ENCODE results near the gene RNF168. TPM values are rescaled to one million over a fixed set of nuclear protein-coding genes. Genes with fewer than 3 reads are reported as not detected.
"Not testable (repeated sequence)": the region's sequence is repeated elsewhere in the genome, so short reads cannot be mapped to it uniquely, and the experiment has no call there.

The RNF168 gene
- total and polyA plus RNA-seq, 2 experiments from 2014 or later = 12.3 to 14.2 TPM

DNA sequence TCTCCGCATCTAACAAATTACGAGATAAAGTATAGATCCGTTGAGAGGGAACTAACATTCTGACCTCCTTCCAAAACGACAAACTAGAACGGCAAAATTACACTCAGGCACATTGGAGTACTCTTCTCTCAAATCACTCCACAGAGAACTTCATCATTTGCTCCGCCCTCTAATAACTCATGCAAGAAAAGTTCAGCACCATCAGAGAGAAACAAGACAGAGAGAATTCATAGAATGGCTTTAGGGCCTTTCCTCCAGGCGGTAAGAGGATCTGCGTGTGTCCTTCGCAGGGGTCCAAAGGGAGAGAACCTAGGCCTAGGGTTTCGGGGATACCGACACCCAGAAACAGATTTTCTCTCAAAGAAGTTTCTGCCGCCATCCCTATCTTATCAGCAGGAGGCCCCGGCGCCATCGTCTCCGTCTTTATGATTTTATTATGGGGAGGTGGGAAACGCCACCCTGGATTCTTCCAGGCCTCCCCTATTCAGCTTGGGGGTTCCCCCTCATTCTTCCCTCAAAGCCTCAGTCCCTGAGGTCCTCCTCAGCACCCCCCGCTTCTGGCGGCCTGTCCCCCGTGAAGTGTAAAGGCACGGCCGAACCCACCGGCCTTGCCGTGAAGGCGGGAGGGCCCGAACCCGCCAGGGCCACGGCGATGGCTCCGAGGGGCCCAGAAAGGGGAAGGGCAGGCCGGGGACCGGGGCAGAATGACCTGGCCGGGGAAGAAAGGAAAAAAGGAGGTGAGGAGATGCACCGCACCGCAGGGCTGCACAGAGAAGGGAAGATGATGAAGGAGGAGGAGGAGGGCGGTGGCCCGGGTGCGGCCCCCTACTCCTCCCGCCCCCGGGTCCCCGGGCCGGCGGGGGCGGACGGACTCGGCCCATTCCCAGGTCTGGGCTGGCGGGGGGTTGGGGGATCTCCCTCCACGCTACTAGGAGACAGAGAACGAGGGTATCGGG is 72.1 kb downstream of the RNF168 start:
- in situ Hi-C loops (cut with MboI) = no loop called here
- peak overlapping the region; percentile 95 for H3K9ac ChIP-seq
- H3K79me2 ChIP-seq (ENCODE audit: insufficient read depth) = peaks cover 57% of the 10 kb centered on the region
- H4K20me1 ChIP-seq (ENCODE audit: insufficient read depth) = 0 out of 2 replicates have a peak, but pooled peaks cover 2% of the 10 kb centered on the region
- peaks cover 29% of the 10 kb centered on the region for H3F3A ChIP-seq (ENCODE audit: insufficient read depth)
- H3K9me3 ChIP-seq (ENCODE audit: low read depth) = no peaks in the 10 kb centered on the region
- TF ChIP-seq EZH2phosphoT487 (IDR thresholded peaks at IDR 0.05; ENCODE audit: insufficient read depth, low read depth) (no peak), EZH2 (IDR thresholded peaks at IDR 0.05; ENCODE audit: insufficient read depth, poor library complexity, severe bottlenecking) (no peak)
- peak overlapping the region; percentile 75 for H3K27ac ChIP-seq
- no peaks in the 10 kb centered on the region for H3K36me3 ChIP-seq (ENCODE audit: low read depth)
- H3K4me1 ChIP-seq (ENCODE audit: insufficient read depth) = peaks cover 12% of the 10 kb centered on the region
- peak; percentile 82 for DNase-seq
- H3K4me3 ChIP-seq = peak overlapping the region; percentile 95
- 1% methylated on average over 40 to 50 of the region's 50 CpGs for WGBS, 2 experiments (ENCODE audit: low coverage in 1 of 2, low lambda C conversion rate in 2 of 2, missing lambda C conversion rate in 2 of 2)
- peak overlapping the region; percentile 90 for H3K4me2 ChIP-seq (ENCODE audit: unreplicated experiment)
- H3K9me2 ChIP-seq (ENCODE audit: insufficient read depth) = no peaks in the 10 kb centered on the region
- H3K27me3 ChIP-seq (replicated peaks; ENCODE audit: insufficient read depth) = no peaks in the 10 kb centered on the region
- peak overlapping the region; percentile 83 for H2AFZ ChIP-seq

DNA sequence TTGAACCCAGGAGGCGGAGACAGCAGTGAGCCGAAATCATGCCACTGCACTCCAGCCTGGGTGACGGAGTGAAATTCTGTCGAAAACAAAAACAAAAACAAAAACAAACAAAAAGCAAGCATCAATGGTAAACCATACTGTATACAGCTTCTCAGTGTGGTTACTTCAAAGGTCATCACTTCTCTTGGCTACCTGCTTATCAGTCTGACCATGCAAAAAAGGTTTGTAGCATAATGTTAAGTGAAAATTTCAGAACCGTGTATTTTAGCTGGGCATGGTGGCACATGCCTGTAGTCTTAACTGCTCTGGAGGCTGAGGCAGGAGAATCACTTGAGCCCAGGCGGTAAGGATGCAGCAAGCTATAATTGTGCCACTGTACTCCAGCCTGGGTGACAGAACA is 75.5 kb downstream of the RNF168 start:
- Histone ChIP-seq H3K79me2 (ENCODE audit: insufficient read depth) (peaks cover 92% of the 10 kb centered on the region), H3F3A (ENCODE audit: insufficient read depth) (peaks cover 23% of the 10 kb centered on the region), H3K9me2 (ENCODE audit: insufficient read depth) (no peaks in the 10 kb centered on the region), H3K4me2 (ENCODE audit: unreplicated experiment) (no peak overlapping the region), H3K9me3 (ENCODE audit: low read depth) (no peaks in the 10 kb centered on the region), H3K4me3 (no peak overlapping the region), H3K27me3 (replicated peaks; ENCODE audit: insufficient read depth) (no peaks in the 10 kb centered on the region), H2AFZ (no peak overlapping the region), H4K20me1 (ENCODE audit: insufficient read depth) (0 out of 2 replicates have a peak, but pooled peaks cover 8% of the 10 kb centered on the region), H3K4me1 (ENCODE audit: insufficient read depth) (peaks cover 5% of the 10 kb centered on the region), H3K9ac (no peak overlapping the region), H3K36me3 (ENCODE audit: low read depth) (0 out of 2 replicates have a peak, but pooled peaks cover 3% of the 10 kb centered on the region), H3K27ac (no peak overlapping the region)
- TF ChIP-seq EZH2phosphoT487 (IDR thresholded peaks at IDR 0.05; ENCODE audit: insufficient read depth, low read depth) (no peak), EZH2 (IDR thresholded peaks at IDR 0.05; ENCODE audit: insufficient read depth, poor library complexity, severe bottlenecking) (no peak)
- 84 to 89% methylated on average over 6 of the region's 6 CpGs for WGBS, 2 experiments (ENCODE audit: low coverage in 1 of 2, low lambda C conversion rate in 2 of 2, missing lambda C conversion rate in 2 of 2)
- DNase-seq = no peak
- in situ Hi-C loops (cut with MboI) = no loop called here

DNA sequence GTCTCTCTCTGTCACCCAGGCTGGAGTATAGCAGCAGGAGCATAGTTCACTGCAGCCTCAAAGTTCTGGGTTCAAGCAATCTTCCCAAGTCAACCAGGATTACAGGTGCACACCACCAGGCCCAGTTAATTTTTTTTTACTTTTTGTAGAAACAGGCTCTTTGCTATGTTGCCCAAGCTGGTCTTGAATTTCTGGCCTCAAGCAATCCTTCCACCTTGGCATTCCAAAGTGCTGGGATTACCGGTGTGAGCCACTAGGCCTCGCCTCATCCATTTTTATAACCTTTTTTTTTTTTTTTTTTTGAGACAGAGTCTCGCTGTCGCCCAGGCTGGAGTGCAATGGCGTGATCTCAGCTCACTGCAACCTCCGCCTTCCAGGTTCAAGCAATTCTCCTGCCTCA is 79.1 kb downstream of the RNF168 start:
- H3K4me1 ChIP-seq (ENCODE audit: insufficient read depth); DNase-seq; H3K4me3 ChIP-seq; H2AFZ ChIP-seq; H3K4me2 ChIP-seq (ENCODE audit: unreplicated experiment); H3K9me3 ChIP-seq (ENCODE audit: low read depth); in situ Hi-C loops (cut with MboI); H3K27ac ChIP-seq; H3K9me2 ChIP-seq (ENCODE audit: insufficient read depth); H3K9ac ChIP-seq; H3K27me3 ChIP-seq (replicated peaks; ENCODE audit: insufficient read depth); H3K36me3 ChIP-seq (ENCODE audit: low read depth); H3F3A ChIP-seq (ENCODE audit: insufficient read depth): not testable (repeated sequence)
- Histone ChIP-seq H4K20me1 (ENCODE audit: insufficient read depth) (0 out of 2 replicates have a peak, but pooled peaks cover 12% of the 10 kb centered on the region), H3K79me2 (ENCODE audit: insufficient read depth) (peaks cover 100% of the 10 kb centered on the region)
- 97 to 98% methylated on average over 2 to 6 of the region's 6 CpGs for WGBS, 2 experiments (ENCODE audit: low coverage in 1 of 2, low lambda C conversion rate in 2 of 2, missing lambda C conversion rate in 2 of 2)

DNA sequence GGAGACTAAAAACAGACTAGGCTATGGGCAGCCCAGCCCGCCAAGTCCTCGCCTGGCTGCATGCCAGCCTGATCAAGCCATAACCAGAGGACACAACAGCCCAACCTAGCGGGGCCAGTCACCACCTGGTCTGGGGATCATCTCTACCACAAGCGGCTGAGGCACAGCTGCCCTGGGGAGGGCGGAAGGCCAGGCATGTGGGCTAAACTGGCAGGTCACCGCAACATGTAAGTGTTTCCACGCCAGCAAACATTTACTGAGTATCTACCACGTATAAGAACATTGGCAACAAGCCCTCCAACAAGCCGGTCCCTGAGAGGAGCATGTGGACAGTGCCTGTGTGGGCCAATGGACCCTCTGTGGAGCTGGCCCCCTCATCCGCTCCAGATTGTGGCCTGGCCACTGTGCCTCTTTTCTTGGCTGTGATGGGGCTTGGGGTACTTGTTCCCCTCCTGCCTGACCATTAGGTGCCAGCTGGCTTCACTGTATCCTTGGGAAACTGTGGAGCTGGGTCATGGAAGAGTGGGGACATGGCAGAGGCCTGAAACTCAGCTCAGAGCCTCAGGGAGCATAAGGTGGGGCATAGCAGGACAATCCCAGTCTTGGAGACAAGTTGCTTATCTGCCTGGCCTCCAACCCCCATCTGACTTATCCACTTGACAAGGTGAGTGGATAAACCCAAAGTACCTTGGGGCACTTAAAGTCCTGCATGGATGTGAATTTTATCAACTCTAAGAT is 80.4 kb downstream of the RNF168 start:
- no peak for DNase-seq
- Histone ChIP-seq H3K27me3 (replicated peaks; ENCODE audit: insufficient read depth) (no peaks in the 10 kb centered on the region), H4K20me1 (ENCODE audit: insufficient read depth) (0 out of 2 replicates have a peak, but pooled peaks cover 12% of the 10 kb centered on the region), H3K4me1 (ENCODE audit: insufficient read depth) (no peaks in the 10 kb centered on the region), H3F3A (ENCODE audit: insufficient read depth) (no peaks in the 10 kb centered on the region), H2AFZ (no peak overlapping the region), H3K4me3 (no peak overlapping the region), H3K36me3 (ENCODE audit: low read depth) (0 out of 2 replicates have a peak, but pooled peaks cover 3% of the 10 kb centered on the region), H3K27ac (no peak overlapping the region), H3K4me2 (ENCODE audit: unreplicated experiment) (no peak overlapping the region), H3K9me2 (ENCODE audit: insufficient read depth) (no peaks in the 10 kb centered on the region), H3K79me2 (ENCODE audit: insufficient read depth) (peaks cover 100% of the 10 kb centered on the region), H3K9ac (no peak overlapping the region), H3K9me3 (ENCODE audit: low read depth) (no peaks in the 10 kb centered on the region)
- in situ Hi-C loops (cut with MboI) = no loop called here
- TF ChIP-seq EZH2 (IDR thresholded peaks at IDR 0.05; ENCODE audit: insufficient read depth, poor library complexity, severe bottlenecking) = no peak
- no peak for TF ChIP-seq EZH2phosphoT487 (IDR thresholded peaks at IDR 0.05; ENCODE audit: insufficient read depth, low read depth)
- 81% methylated on average over 10 of the region's 10 CpGs for WGBS, 2 experiments (ENCODE audit: low coverage in 1 of 2, low lambda C conversion rate in 2 of 2, missing lambda C conversion rate in 2 of 2)

DNA sequence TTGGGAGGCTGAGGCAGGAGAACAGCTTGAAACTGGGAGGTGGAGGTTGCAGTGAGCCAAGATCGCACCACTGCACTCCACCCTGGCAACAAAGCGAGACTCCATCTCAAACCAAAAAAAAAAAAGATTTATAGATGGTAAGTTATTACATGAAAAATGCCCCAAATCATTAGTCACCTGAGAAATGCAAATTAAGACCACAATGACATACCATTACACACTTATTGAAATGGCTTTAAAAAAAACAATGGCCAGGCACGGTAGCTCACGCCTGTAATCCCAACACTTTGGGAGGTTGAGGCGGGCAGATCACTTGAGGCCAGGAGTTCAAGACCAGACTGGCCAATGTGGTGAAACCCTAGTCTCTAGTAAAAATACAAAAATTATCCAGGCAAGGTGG is 81.9 kb downstream of the RNF168 start:
- DNase-seq; H3K4me1 ChIP-seq (ENCODE audit: insufficient read depth); H3K4me2 ChIP-seq (ENCODE audit: unreplicated experiment); H3K9me2 ChIP-seq (ENCODE audit: insufficient read depth); H3K9me3 ChIP-seq (ENCODE audit: low read depth); H3K36me3 ChIP-seq (ENCODE audit: low read depth); H3K4me3 ChIP-seq; H2AFZ ChIP-seq; H3K9ac ChIP-seq; in situ Hi-C loops (cut with MboI); H3F3A ChIP-seq (ENCODE audit: insufficient read depth); H3K27me3 ChIP-seq (replicated peaks; ENCODE audit: insufficient read depth); H3K27ac ChIP-seq: not testable (repeated sequence)
- peaks cover 100% of the 10 kb centered on the region for H3K79me2 ChIP-seq (ENCODE audit: insufficient read depth)
- H4K20me1 ChIP-seq (ENCODE audit: insufficient read depth) = 0 out of 2 replicates have a peak, but pooled peaks cover 12% of the 10 kb centered on the region
- WGBS, 2 experiments (ENCODE audit: low coverage in 1 of 2, low lambda C conversion rate in 2 of 2, missing lambda C conversion rate in 2 of 2) = 95 to 97% methylated on average over 5 of the region's 5 CpGs
